ENCODE measurements around the gene PPEF2. TPM values are rescaled to one million over a fixed set of nuclear protein-coding genes. Genes with fewer than 3 reads are reported as not detected.

Gene PPEF2
- total RNA-seq, 1 donor from 2014 or later, result 0.09 TPM

- no peak for TF ChIP-seq CTCF (conservative IDR thresholded peaks at IDR 0.05)
- Mint-ChIP-seq H3K4me3 (no peak overlapping the region), H3K36me3 (ENCODE audit: low read depth) (no peaks in the 10 kb centered on the region), H3K27ac (ENCODE audit: unreplicated experiment) (no peak overlapping the region), H3K4me1 (peaks cover 24% of the 10 kb centered on the region), H3K9me3 (no peaks in the 10 kb centered on the region), H3K27me3 (ENCODE audit: low read depth) (peaks cover 10% of the 10 kb centered on the region)
- no peak for DNase-seq (ENCODE audit: low read depth, low spot score)
Measured at GRCh38 chr4:75881476-75881875, 20.8 kb downstream of the PPEF2 start.

DNA sequence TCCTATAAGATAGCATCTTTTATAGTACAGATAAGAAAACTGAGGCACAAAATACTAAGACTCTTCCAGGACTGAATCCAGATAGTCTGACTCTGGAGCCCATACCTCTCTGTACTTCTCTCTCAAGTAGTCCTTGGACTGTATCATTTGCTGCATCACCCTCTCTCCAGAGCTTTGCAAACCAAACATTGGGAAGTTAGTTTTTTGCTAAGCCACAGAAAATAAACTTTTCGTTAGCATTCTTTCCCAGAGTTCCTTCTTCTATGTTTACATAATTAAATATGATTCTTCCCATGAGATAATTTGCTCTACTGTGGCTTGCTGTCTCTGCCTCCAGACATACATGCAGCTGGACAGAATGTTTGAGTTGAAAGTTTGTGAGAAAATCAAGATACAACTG lies 22.0 kb downstream of the PPEF2 start:
- Mint-ChIP-seq H3K27ac (ENCODE audit: unreplicated experiment) (no peak overlapping the region), H3K9me3 (no peaks in the 10 kb centered on the region)
- TF ChIP-seq CTCF (conservative IDR thresholded peaks at IDR 0.05), result no peak

GRCh38 chr4:75878246-75878756 lies 24.0 kb downstream of the PPEF2 start:
- H3K36me3 Mint-ChIP-seq (ENCODE audit: low read depth), result no peaks in the 10 kb centered on the region
- H3K4me1 Mint-ChIP-seq, result peaks cover 24% of the 10 kb centered on the region
- peak overlapping the region; percentile 17 for H3K4me3 Mint-ChIP-seq
- DNase-seq (ENCODE audit: low read depth, low spot score), result peak; percentile 6
- H3K9me3 Mint-ChIP-seq, result no peaks in the 10 kb centered on the region
- TF ChIP-seq CTCF (conservative IDR thresholded peaks at IDR 0.05), result no peak
- peak overlapping the region; percentile 63 for H3K27ac Mint-ChIP-seq (ENCODE audit: unreplicated experiment)
- peaks cover 13% of the 10 kb centered on the region for H3K27me3 Mint-ChIP-seq (ENCODE audit: low read depth)

More for the DNA sequence above, 22.0 kb downstream of the PPEF2 start:
- Mint-ChIP-seq H3K36me3 (ENCODE audit: low read depth) (no peaks in the 10 kb centered on the region), H3K4me1 (peaks cover 24% of the 10 kb centered on the region), H3K4me3 (no peak overlapping the region), H3K27me3 (ENCODE audit: low read depth) (peaks cover 13% of the 10 kb centered on the region)
- DNase-seq (ENCODE audit: low read depth, low spot score), result no peak

- peaks cover 24% of the 10 kb centered on the region for H3K4me1 Mint-ChIP-seq
- no peak for DNase-seq (ENCODE audit: low read depth, low spot score)
- no peaks in the 10 kb centered on the region for H3K36me3 Mint-ChIP-seq (ENCODE audit: low read depth)
- H3K27me3 Mint-ChIP-seq (ENCODE audit: low read depth), result peaks cover 7% of the 10 kb centered on the region
- TF ChIP-seq CTCF (conservative IDR thresholded peaks at IDR 0.05), result no peak
- no peak overlapping the region for H3K4me3 Mint-ChIP-seq
- no peaks in the 10 kb centered on the region for H3K9me3 Mint-ChIP-seq
- H3K27ac Mint-ChIP-seq (ENCODE audit: unreplicated experiment), result no peak overlapping the region
Measured at GRCh38 chr4:75876218-75876617, 26.0 kb downstream of the PPEF2 start.

DNA sequence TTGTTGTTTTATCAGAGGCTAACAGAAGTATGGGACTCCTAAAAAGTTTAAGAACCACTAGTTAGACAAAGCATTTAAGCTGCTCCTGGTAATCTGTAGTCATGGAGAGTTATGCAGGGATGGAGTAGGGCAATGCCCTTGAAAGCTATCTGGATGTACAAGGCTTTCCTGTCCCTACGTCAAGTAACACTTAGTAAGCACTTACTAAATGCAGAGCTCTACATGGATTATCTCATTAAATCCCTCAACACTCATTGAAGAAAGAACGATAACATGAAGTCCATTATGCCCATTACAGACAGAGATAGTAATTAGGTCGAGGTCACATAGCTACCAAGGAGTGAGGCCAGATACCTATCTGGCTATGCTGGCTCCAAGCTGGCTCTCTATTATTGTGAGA lies 33.2 kb downstream of the PPEF2 start:
- no peaks in the 10 kb centered on the region for H3K9me3 Mint-ChIP-seq
- TF ChIP-seq CTCF (conservative IDR thresholded peaks at IDR 0.05), result no peak
- H3K27me3 Mint-ChIP-seq (ENCODE audit: low read depth), result no peaks in the 10 kb centered on the region
- DNase-seq (ENCODE audit: low read depth, low spot score), result no peak
- no peaks in the 10 kb centered on the region for H3K4me1 Mint-ChIP-seq
- no peaks in the 10 kb centered on the region for H3K36me3 Mint-ChIP-seq (ENCODE audit: low read depth)
- no peak overlapping the region for H3K4me3 Mint-ChIP-seq
- H3K27ac Mint-ChIP-seq (ENCODE audit: unreplicated experiment), result no peak overlapping the region

Measured in neural crest cell (in vitro differentiated cells).